CD4-positive, alpha-beta T cell (primary cell): ENCODE results near the gene BICRA. TPM values are rescaled to one million over a fixed set of nuclear protein-coding genes. Genes with fewer than 3 reads are reported as not detected.

Source experiments
- ATAC-seq: fragments of 200-7000 bp; cut with Tn5 transposase; one replicate; pipeline ENCODE4 v1.10.0; 2022; ENCODE audit warnings: mild to moderate bottlenecking; ENCODE audit not compliant: poor library complexity
- CTCF ChIA-PET: fragments of 350-600 bp; sonication (Branson Sonifier 250); formaldehyde crosslinking; loops from one replicate; lab custom pipeline; 2021; ENCODE audit warnings: antibody characterized with exemption, inconsistent platforms; lab: Charles Lee
- POLR2A ChIA-PET: fragments of 350-600 bp; sonication (Branson Sonifier 250); formaldehyde crosslinking; loops from one replicate; lab custom pipeline; 2021; ENCODE audit warnings: antibody characterized with exemption, inconsistent platforms; lab: Charles Lee
- DNase-seq, 14 experiments: peaks; one replicate each; pipeline ENCODE4 v3.0.0-alpha.2; 2013 to 2020; ENCODE audit warnings: mixed read lengths in 2 of 14
- H3K27ac ChIP-seq, 2 donors: one replicate each; pipeline versions ENCODE4 v1.5.1 to v1.7.0; 2013; ENCODE audit warnings: low read length in 2 of 2, low read depth in 1 of 2, mild to moderate bottlenecking in 1 of 2
- H3K27me3 ChIP-seq, 2 experiments: 1 replicate in 1 of 2; 2 replicates in 1 of 2; pipeline versions ENCODE4 v1.6.1 to v1.7.0; 2013; ENCODE audit warnings: low read length in 2 of 2, control low read depth in 1 of 2, mild to moderate bottlenecking in 1 of 2, moderate library complexity in 1 of 2; ENCODE audit not compliant: insufficient read depth in 2 of 2, control insufficient read depth in 1 of 2
- H3K36me3 ChIP-seq: one replicate; pipeline ENCODE4 v1.6.1; 2013; ENCODE audit warnings: low read length, control low read depth; ENCODE audit not compliant: insufficient read depth
- H3K4me1 ChIP-seq: one replicate; pipeline ENCODE4 v1.6.1; 2013; ENCODE audit warnings: low read length, control low read depth; ENCODE audit not compliant: insufficient read depth
- H3K4me3 ChIP-seq: one replicate; pipeline ENCODE4 v1.5.1; 2013; ENCODE audit warnings: mild to moderate bottlenecking, low read length, moderate library complexity
- H3K9me3 ChIP-seq, 2 experiments: 1 replicate in 1 of 2; 2 replicates in 1 of 2; pipeline versions ENCODE4 v1.6.1 to v1.7.0; 2013; ENCODE audit warnings: low read length in 2 of 2, mild to moderate bottlenecking in 2 of 2, control low read depth in 1 of 2, moderate library complexity in 1 of 2; ENCODE audit not compliant: control insufficient read depth in 1 of 2, insufficient read depth in 1 of 2
- H3K27ac Mint-ChIP-seq: one replicate; pipeline ENCODE4 v1.8.0; 2020; ENCODE audit warnings: mixed read lengths
- H3K27me3 Mint-ChIP-seq: one replicate; pipeline ENCODE4 v1.8.0; 2021; ENCODE audit warnings: mixed read lengths
- H3K36me3 Mint-ChIP-seq: one replicate; pipeline ENCODE4 v1.8.0; 2021; ENCODE audit warnings: low read depth, mixed read lengths
- H3K4me1 Mint-ChIP-seq: one replicate; pipeline ENCODE4 v1.8.0; 2021; ENCODE audit warnings: low read depth, mixed read lengths
- H3K4me3 Mint-ChIP-seq: one replicate; pipeline ENCODE4 v1.8.0; 2020; ENCODE audit warnings: mild to moderate bottlenecking, mixed read lengths
- H3K9me3 Mint-ChIP-seq: one replicate; pipeline ENCODE4 v1.8.0; 2020; ENCODE audit warnings: mixed read lengths
- CTCF ChIP-seq: fragments of 200-600 bp; IDR thresholded peaks from one replicate; pipeline ENCODE4 v1.8.0; 2022; ENCODE audit warnings: antibody characterized with exemption, mild to moderate bottlenecking
- intact Hi-C, 2 experiments: fragments of 100-400 bp; cut with DNase I in 1 of 2; cut with micrococcal nuclease in 1 of 2; formaldehyde crosslinking; loops; one replicate each; pipeline versions ENCODE4 v1.15.1 to v1.9.0; 2023 to 2025; cut with DNase I, micrococcal nuclease
- total RNA-seq, 174 experiments: library from RNA in 2 of 174; stranded (reverse) in 2 of 174; gene quantifications; one replicate each; pipeline ENCODE4 v1.2.3 and lab custom pipeline; 2021 to 2026

The BICRA gene
- total RNA-seq, 2 experiments from 2014 or later = 21.2 to 22.0 TPM

GRCh38 chr19:47623921-47624391, 15.0 kb downstream of the BICRA start:
- DNase-seq = no peak
- intact Hi-C loops = no loop called here
- Mint-ChIP-seq H3K36me3 (peaks cover 37% of the 10 kb centered on the region), H3K27ac (no peak overlapping the region), H3K9me3 (no peaks in the 10 kb centered on the region), H3K4me3 (no peak overlapping the region), H3K4me1 (peaks cover 45% of the 10 kb centered on the region), H3K27me3 (no peaks in the 10 kb centered on the region)
- ChIA-PET POLR2A (interaction anchor here (0.9 kb wide), 1 partner anchor 14 kb away, joined by 3 read pairs; no protein-coding TSS in a partner anchor), CTCF (no interaction called here)
- Histone ChIP-seq H3K4me1 (peaks cover 35% of the 10 kb centered on the region), H3K27ac (no peak overlapping the region), H3K27me3 (no peaks in the 10 kb centered on the region), H3K4me3 (no peak overlapping the region), H3K9me3 (no peaks in the 10 kb centered on the region), H3K36me3 (peaks cover 15% of the 10 kb centered on the region)
- no peak for TF ChIP-seq CTCF
- ATAC-seq = no peak

GRCh38 chr19:47625650-47626049, 16.7 kb downstream of the BICRA start:
- Histone ChIP-seq H3K36me3 (peaks cover 13% of the 10 kb centered on the region), H3K4me3 (no peak overlapping the region), H3K27ac (no peak overlapping the region), H3K9me3 (no peaks in the 10 kb centered on the region), H3K27me3 (no peaks in the 10 kb centered on the region), H3K4me1 (peaks cover 27% of the 10 kb centered on the region)
- POLR2A ChIA-PET = interaction anchor here (0.8 to 0.9 kb wide), 2 partner anchors 15 to 21 kb away, joined by 3 read pairs; no protein-coding TSS in a partner anchor
- no peaks in the 10 kb centered on the region for H3K27me3 Mint-ChIP-seq
- CTCF ChIA-PET = interaction anchor here (1.2 kb wide), 1 partner anchor 528 kb away, joined by 3 read pairs; no protein-coding TSS in a partner anchor
- no peak overlapping the region for H3K4me3 Mint-ChIP-seq
- no peak for TF ChIP-seq CTCF
- peaks cover 36% of the 10 kb centered on the region for H3K4me1 Mint-ChIP-seq
- peaks cover 41% of the 10 kb centered on the region for H3K36me3 Mint-ChIP-seq
- DNase-seq (no peak), ATAC-seq (no peak)
- H3K9me3 Mint-ChIP-seq = no peaks in the 10 kb centered on the region
- no peak overlapping the region for H3K27ac Mint-ChIP-seq
- intact Hi-C loops = no loop called here

- Histone ChIP-seq H3K27ac (no peak overlapping the region), H3K9me3 (no peaks in the 10 kb centered on the region), H3K36me3 (peaks cover 12% of the 10 kb centered on the region), H3K27me3 (no peaks in the 10 kb centered on the region), H3K4me3 (no peak overlapping the region), H3K4me1 (peaks cover 23% of the 10 kb centered on the region)
- Mint-ChIP-seq H3K9me3 (no peaks in the 10 kb centered on the region), H3K27ac (no peak overlapping the region), H3K27me3 (no peaks in the 10 kb centered on the region), H3K4me3 (no peak overlapping the region), H3K36me3 (peaks cover 40% of the 10 kb centered on the region), H3K4me1 (peaks cover 36% of the 10 kb centered on the region)
- ATAC-seq (no peak), DNase-seq (no peak)
- POLR2A ChIA-PET = interaction anchor here (0.7 to 0.8 kb wide), 2 partner anchors 16 to 18 kb away, joined by 3 read pairs; no protein-coding TSS in a partner anchor
- no peak for TF ChIP-seq CTCF
- CTCF ChIA-PET = no interaction called here
- intact Hi-C loops = no loop called here
Observed at GRCh38 chr19:47626238-47626637, 17.3 kb downstream of the BICRA start.
